CD4-positive, alpha-beta T cell treated with Interleukin-17A for 1 hour (primary cell): ENCODE data around the gene CLN6.

Experiments used
- DNase-seq: peaks from one replicate; pipeline ENCODE4 v3.0.0-alpha.2; 2020

The CLN6 gene

DNA sequence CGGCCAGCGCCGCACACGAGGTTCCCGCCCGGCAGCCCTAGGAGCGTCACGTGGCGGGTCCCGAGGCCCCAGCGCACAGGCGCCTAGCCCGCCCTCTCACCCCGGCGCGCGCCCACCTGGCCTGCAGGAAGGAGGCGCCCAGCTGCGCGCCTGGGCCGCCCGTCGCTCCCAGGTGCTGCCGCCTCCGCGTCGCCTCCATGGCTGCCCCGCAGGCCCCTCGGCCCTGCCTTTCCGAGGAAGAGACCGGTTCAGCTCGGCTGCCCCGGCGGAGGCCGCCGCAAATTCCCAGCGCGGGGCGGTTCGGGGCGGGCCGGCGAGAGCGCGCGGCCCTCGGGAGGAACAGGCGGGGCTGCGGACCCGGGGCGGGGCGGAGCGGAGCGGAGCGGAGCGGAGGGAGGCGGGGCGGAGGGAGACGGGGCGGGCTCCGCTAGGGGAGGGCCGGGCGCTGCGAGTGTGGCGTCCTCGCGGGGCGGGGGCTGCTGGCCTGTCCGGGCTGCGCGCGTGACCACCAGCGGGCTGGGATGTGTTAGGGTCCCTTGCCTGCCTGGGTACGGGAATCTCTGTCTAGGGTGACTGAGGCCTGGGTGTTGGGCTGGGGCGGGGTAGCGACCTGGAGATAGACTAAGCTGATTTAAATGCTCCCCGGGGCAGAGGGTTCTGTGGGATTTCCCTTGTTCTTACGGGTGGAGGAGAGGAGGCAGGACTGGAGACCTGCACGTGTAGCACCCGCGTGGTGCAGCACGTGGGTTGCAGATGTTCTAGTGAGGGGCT, at the start of gene CLN6:
Gene CLN6 (minus strand): TSS at position 343 of the 771 bp plus-strand sequence. CDS start 144 bp downstream, at position 199.
- DNase-seq, result peak; percentile 82

DNA sequence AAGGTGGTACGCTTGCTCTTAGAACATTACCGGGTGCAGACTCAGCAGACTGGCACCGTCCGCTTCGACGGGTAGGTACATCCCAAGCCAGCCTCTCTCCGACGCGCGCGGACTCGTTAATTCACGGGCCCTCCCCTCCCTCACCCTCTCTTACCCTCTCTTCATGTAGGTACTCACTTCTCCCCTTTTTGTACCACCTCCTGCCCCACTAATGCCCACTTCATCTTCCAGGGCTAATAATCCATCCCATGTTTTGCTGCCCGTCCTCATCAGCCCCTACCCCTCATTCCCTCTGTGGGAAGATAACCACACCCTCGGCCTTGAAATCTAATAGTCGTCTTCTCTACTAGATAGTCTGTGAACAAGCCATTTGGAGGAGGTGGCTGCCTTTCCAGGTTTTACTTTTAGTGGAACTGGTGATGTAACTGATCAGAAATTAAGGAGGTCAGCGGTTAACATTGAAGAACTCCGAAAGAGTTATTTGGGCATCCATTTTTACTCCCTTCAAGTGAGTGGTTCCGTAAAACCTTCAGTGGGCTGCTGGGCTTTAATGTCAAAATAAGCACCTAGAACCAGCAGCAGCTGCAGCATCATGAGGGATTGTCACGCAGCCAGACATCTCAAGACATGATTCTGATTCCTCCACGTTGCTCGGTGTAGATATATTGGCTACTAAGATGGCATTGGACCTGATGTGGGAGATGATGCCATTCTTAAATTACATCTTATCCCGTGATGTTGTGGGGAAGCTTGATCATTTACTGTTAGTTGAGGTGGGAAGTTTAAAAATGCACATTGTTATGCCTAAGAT, 49.3 kb upstream of the CLN6 start:
- DNase-seq, result no peak

DNA sequence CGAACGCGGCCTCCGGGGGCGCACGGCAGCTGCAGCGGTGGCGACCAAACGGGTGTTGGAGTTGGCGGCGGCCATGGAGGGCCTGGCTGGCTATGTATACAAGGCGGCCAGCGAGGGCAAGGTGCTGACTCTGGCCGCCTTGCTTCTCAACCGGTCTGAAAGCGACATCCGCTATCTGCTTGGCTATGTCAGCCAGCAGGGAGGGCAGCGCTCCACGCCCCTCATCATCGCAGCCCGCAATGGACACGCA, 48.7 kb upstream of the CLN6 start:
- no peak for DNase-seq

DNA sequence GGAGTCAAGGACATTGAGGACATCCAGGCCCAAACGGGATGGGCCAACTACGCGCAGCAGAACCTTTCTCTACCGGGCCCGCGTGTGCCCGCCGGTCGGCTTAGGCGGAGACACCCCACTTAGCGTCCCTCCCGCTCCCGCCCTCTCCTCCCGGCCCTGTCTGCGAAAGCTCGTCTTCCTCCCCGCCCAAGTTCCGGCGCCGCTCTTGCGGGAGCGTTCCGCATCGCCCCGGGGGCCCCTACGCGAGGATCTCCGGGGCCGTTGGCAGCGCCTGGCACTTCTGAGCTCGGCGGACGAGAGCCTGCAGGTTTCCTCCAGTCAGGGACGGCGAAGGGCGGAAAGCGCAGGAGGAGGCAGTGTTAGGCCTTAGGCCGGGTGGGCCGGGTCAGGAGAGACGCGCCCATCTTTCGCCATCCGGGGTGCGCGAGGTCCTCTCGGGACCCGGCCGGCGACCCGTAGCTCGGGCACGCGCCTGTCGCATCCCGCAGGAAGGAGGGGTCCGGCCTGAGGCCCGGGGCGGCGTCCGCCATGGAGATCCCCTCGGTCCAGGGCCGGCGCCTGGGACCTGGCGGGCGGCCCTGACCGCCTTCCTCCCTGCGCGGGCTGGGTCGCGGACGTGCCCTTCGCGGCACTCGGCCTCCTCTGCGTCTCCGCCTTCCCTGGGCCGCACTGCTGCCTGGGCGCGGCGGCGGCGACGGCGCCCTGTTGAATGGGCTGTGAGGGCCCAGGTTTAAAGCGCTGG, 48.2 kb upstream of the CLN6 start, which contains the start of gene FEM1B:
Gene FEM1B (plus strand): TSS at position 143 of the 742 bp plus-strand sequence. CDS start 673 bp downstream, outside the sequence.
- DNase-seq, result peak; percentile 92

DNA sequence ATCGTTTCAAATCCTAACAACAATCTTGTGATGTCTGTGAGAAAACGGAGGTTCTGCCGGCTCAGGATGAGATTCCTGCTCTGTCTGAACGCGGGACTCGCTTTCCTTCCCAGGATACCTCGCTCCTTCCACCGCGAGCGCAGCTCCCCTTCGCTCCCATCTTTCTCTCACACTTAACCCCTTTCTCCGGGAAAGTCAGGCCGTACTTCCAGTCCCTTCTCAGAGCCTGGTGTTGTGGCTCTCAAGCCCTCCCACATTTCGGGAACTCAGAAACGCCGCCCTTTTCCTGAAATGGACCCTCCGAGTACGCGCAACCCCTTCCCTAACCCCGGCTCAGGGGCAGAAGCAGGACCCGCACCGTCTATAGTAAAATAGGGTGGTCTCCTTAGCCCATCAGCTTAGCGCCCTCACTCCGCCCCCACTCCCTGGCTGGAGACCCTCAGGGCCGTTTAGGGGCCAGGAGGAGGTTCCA, 47.6 kb upstream of the CLN6 start:
- DNase-seq, result no peak

DNA sequence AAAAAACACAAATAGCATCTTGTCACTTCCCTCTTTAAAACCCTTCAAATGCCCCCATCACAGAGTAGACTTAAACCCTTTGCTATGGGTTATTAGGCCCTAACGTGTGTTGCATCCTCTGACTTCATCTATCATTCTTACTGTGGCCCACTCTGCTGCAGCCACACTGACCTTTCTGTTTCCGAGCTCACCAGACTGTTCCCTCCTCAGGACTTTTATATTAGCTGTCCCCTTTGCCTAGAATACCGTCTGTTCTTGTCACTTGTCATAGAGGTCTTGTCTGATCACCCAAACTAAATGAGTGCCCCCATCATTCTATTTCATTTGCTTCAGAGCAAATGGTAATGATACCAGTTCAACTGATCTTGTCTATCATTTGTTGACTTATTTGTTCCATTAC, 47.1 kb upstream of the CLN6 start:
- no peak for DNase-seq

DNA sequence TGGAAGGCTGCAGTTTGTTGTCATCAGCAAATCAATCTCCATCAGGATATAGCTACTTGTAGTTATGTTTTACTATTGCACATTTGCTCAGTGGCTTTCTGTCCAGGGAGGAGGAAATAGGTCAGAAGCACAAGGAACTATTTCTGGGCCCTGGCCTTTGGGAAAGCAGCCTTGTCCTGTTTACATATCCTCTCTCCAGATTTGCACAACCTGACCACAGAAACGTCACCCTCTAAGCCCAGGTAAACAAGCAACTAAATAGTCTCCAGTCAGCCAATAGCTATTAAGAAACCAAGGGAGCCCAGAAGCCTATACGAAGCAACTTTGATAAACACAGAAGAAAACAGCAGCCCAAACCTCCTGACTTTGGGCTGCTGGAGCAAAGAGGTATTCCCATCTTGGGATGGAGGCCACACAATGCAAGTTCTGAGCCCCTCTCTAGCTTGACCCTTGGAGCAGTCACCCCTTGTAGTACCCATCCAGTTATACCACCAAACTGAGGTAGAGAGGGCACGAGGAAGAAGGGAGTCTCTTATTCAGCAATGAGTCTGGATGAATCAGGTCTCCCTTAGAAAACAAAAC, 45.7 kb upstream of the CLN6 start:
- DNase-seq, result no peak

DNA sequence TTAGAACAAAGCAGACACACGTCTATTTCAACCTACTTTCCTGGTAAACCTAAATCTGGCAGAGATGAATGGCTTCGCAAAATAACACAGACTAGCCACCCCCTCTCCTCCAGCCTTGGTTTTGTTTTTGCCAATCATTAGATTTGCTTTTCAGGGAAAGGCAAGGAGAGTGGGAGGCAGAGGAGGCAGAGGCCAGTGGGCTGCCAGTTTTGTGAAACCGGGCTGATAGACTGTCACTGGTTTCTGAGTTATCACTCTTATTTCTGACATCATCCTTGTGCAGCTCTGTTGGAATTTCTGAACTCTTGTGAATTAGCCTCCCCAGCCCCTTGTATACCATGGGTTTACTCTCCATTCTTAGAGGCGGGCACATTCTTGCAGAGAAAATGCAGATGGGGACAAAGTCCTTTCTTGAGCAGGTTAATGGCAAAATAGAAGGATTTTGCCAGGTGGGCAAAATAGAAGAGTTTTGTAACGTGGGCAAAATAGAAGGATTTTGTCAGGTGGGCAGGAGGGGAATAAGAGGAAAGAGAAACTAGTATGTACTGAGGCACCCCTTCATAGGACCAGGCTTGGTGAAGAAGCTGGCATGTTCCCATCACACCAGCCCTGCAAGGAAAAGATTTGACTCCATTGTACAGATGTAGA, 44.8 kb upstream of the CLN6 start:
- DNase-seq, result no peak

DNA sequence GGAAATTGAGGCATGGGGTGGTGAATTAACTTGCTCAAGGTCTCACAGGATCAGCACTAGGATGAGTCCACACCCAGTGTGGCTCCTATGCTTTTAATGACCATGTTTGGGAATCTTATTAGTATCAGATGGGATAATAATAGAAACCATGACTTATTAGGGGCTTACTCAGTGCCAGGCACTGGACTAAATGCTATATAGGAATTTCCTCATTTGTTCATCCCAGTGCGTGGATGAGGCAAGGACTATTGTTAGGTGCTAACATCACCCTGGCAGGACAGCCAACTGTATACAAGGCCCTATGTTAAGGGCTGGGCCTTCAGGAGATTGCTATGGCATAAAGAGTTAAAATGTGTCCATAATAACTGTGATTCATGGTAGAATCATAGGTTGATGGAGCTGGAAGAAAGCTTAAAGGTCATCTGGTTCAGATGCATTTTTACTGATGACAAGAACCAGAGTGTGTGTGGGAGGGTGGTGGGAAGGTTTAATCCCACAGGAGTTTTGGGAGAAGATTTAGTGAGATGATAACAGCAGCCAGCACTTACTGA, 43.3 kb upstream of the CLN6 start:
- no peak for DNase-seq

- no peak for DNase-seq
Measured at GRCh38 chr15:68271854-68272471, 42.4 kb upstream of the CLN6 start.

- DNase-seq, result no peak
Measured at GRCh38 chr15:68268405-68268804, 38.9 kb upstream of the CLN6 start.

GRCh38 chr15:68265674-68266073, 36.1 kb upstream of the CLN6 start:
- no peak for DNase-seq

- DNase-seq, result no peak
Measured at GRCh38 chr15:68265081-68265480, 35.6 kb upstream of the CLN6 start.

- DNase-seq, result no peak
Measured at GRCh38 chr15:68264282-68264681, 34.8 kb upstream of the CLN6 start.

DNA sequence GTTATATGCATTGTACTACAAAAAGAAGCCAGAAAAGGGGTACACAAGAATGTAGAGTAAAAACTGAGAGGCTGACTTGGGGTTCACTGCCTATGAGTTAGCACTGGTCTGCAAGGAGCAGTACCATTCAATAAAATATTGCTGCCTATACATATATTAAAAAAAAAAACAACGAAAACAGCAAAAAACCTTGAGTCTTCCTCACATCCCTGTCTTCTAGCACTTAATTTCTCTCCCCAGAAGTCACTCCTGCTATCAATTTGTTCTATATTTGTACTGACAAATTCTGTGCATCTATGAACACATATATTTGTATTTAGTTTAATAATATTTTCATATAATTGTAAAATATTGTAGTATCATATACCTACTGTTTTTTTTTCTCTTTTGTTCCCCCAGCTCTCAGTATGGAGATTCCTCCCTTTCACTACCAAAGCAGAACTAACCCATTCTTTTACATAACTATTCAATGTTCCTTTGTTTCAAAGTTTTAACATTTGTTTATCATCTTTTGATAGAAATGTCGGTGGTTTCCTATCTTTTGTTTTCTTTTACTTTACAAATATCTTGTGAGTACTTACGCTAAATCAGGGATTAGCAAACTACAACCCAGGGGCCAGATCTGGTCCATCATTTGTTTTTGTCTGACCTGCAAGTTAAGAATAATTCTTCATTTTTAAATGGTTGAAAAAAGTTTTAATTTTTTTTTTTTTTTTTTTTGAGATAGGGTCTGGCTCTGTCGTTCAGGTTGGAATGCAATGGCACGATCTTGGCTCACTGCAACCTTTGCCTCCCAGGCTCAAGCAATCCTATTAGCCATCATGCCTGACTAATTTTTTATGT, 33.2 kb upstream of the CLN6 start:
- no peak for DNase-seq

- DNase-seq, result no peak
Measured at GRCh38 chr15:68261980-68262379, 32.5 kb upstream of the CLN6 start.

DNA sequence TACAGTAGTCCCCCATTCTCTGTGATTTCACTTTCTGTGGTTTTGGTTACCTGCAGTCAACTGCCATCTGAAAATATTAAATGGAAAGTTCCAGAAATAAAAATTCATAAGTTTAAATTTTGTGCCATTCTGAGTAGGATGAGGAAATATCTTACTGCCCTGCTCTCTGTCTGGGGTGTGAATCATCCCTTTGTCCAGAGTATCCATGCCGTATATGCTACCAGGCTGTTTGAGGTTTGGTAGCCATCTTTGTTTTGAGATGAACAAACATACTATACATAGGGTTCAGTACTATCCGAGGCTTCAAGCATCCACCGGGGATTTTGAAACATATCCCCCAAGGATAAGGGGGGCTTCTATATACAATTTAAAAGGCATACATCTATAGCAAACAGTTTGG, 31.7 kb upstream of the CLN6 start:
- no peak for DNase-seq

DNA sequence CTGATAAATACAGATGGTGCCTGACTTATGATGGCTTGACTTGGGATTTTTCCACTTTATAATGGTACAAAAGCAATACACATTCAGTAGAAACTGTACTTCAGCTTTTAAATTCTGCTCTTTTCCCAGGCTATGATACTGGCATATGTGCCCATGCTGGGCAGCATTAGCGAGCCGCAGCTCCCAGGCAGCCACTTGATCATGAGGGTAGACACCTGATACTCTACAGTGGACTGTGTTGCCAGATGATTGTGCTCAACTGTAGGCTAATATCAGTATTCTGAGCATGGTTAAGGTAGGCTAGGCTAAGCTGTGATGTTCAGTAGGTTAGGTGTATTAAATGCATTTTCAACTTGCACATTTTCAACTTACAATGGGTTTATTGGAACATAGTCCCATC, 30.4 kb upstream of the CLN6 start:
- no peak for DNase-seq

- no peak for DNase-seq
Measured at GRCh38 chr15:68258692-68259091, 29.2 kb upstream of the CLN6 start.

DNA sequence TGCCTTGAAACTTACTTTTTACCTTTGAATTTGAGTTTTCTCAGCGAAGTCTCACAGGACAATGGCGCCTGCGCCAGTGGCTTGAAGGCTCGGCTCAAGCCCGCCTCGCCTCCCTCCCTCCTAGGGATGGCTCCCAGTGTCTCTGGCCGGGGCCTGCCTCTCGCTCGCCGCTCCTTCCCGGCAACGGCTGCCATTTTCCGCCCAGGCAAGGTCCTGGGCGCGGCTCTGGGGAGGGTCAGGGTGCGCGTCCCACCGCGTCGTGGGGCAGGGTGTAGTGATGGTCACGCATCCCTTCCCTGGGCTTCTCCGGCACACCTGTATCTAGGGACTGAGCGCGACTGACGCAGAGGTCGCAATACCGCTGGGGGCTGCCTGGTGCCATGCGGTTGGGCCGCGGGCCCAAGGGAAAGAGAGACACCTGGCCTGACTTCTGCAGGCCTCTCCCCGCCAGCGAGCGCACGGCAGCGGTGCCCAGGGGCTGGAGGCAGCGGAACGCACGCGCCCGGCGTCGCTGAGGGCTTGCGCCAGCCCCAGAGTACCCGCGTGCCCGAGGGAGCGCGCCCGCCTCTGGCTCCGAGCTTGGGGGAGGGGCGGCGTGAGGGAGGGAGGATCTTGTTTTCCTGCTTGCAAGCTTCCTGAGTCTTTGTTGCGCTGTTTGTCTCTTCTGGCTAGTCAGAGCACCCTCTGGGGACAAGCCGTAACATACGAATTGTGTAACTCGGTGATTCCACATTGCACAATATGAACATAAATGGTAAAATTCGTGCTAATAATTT, 27.3 kb upstream of the CLN6 start:
- DNase-seq, result peak; percentile 65
